Endodermal cell (in vitro differentiated cells): Measurements from ENCODE around the gene PDE4C. TPM values are rescaled to one million over a fixed set of nuclear protein-coding genes. Genes with fewer than 3 reads are reported as not detected.

Experiments
- DNase-seq: peaks from one replicate; pipeline ENCODE4 v3.0.0-alpha.2; 2017
- H3K27ac ChIP-seq: 2 replicates; pipeline ENCODE4 v1.5.1; 2013; ENCODE audit warnings: mild to moderate bottlenecking, low read depth, low read length, moderate library complexity
- H3K27me3 ChIP-seq: 2 replicates; pipeline ENCODE4 v1.6.1; 2013; ENCODE audit warnings: mild to moderate bottlenecking, low read length, moderate library complexity; ENCODE audit not compliant: insufficient read depth, control insufficient read depth, poor library complexity, severe bottlenecking
- H3K36me3 ChIP-seq: 2 replicates; pipeline ENCODE4 v1.7.0; 2013; ENCODE audit warnings: mild to moderate bottlenecking, low read length, moderate library complexity; ENCODE audit not compliant: control insufficient read depth, insufficient read depth
- H3K4me1 ChIP-seq: one replicate; pipeline ENCODE4 v1.7.0; 2013; ENCODE audit warnings: low read length; ENCODE audit not compliant: control insufficient read depth, insufficient read depth
- H3K4me3 ChIP-seq: 2 replicates; pipeline ENCODE4 v1.5.1; 2013; ENCODE audit warnings: mild to moderate bottlenecking, low read length, moderate library complexity
- H3K9ac ChIP-seq: 2 replicates; pipeline ENCODE4 v1.6.1; 2013; ENCODE audit warnings: mild to moderate bottlenecking, low read length, moderate library complexity; ENCODE audit not compliant: poor library complexity, severe bottlenecking; ENCODE audit errors: extremely low read depth
- H3K9me3 ChIP-seq: 2 replicates; pipeline ENCODE4 v1.6.1; 2013; ENCODE audit warnings: mild to moderate bottlenecking, low read length, moderate library complexity; ENCODE audit not compliant: control insufficient read depth
- H3K27ac Mint-ChIP-seq: 2 replicates; pipeline ENCODE4 v1.8.0; 2020; ENCODE audit warnings: mixed read lengths
- H3K27me3 Mint-ChIP-seq: 2 replicates; pipeline ENCODE4 v1.8.0; 2021; ENCODE audit warnings: mild to moderate bottlenecking, mixed read lengths; ENCODE audit not compliant: insufficient read depth
- H3K36me3 Mint-ChIP-seq: 2 replicates; pipeline ENCODE4 v1.8.0; 2020; ENCODE audit warnings: low read depth, mixed read lengths
- H3K4me1 Mint-ChIP-seq: 2 replicates; pipeline ENCODE4 v1.8.0; 2020; ENCODE audit warnings: mixed read lengths
- H3K4me3 Mint-ChIP-seq: 2 replicates; pipeline ENCODE4 v1.8.0; 2020; ENCODE audit warnings: mild to moderate bottlenecking, moderate library complexity, mixed read lengths
- H3K9me3 Mint-ChIP-seq: 2 replicates; pipeline ENCODE4 v1.8.0; 2020; ENCODE audit warnings: mild to moderate bottlenecking, mixed read lengths
- CTCF ChIP-seq: fragments of 200-600 bp; sonication (generic); conservative IDR thresholded peaks from 2 replicates; pipeline ENCODE4 v1.5.0; 2021; ENCODE audit warnings: antibody characterized with exemption, mild to moderate bottlenecking
- WGBS, 2 experiments: methylation state at CpG; one replicate each; pipeline versions ENCODE4 v1.1.5 to v1.1.7; 2013; ENCODE audit warnings: missing lambda C conversion rate in 2 of 2, mixed read lengths in 1 of 2; ENCODE audit not compliant: insufficient coverage in 1 of 2, insufficient read length in 1 of 2; 5-methylcytosine and 5-hydroxymethylcytosine counted together
- total RNA-seq, 2 donors: library from RNA; stranded (reverse); fragmentation: NEBNext Ultra II Directional in 1 of 2; extraction: Animal tissue kit (Norgen Biotek cat#: 25700) in 1 of 2; gene quantifications; 2 replicates in 1 of 2; 3 replicates in 1 of 2; pipeline ENCODE4 v1.2.1, GENCODE V29; 2021

Gene PDE4C
- total RNA-seq, 2 donors from 2014 or later, result 1.1 to 2.4 TPM

GRCh38 chr19:18230941-18231734, 4.9 kb upstream of the PDE4C start:
- Mint-ChIP-seq H3K27ac (no peak overlapping the region), H3K4me1 (peaks cover 6% of the 10 kb centered on the region), H3K36me3 (no peaks in the 10 kb centered on the region), H3K27me3 (peaks cover 48% of the 10 kb centered on the region), H3K4me3 (no peak overlapping the region), H3K9me3 (no peaks in the 10 kb centered on the region)
- 70 to 78% methylated on average over 6 to 18 of the region's 18 CpGs for WGBS, 2 experiments
- Histone ChIP-seq H3K27ac (no peak overlapping the region), H3K36me3 (no peaks in the 10 kb centered on the region), H3K9ac (no peak overlapping the region), H3K4me3 (no peak overlapping the region), H3K27me3 (peaks cover 40% of the 10 kb centered on the region), H3K4me1 (no peaks in the 10 kb centered on the region), H3K9me3 (no peaks in the 10 kb centered on the region)
- peak; percentile 66 for DNase-seq
- TF ChIP-seq CTCF, result no peak

DNA sequence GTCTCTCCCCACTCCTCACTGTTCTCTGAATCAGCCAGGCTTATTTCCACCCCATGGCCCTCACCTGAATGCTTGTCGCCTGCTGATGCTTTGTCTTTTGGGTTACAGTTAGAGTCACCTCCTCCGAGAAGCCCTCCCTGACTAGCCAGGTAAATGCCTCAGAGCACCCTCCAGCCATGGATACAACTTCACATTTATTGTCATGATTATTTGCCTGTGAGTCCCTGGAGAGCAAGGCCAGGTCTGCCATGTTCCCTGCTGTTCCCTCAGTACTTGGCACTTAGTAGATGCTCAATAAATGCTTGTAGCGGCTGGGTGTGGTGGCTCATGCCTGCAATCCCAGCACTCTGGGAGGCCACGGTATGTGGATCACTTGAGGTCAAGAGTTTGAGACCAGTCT, 3.7 kb upstream of the PDE4C start:
- Histone ChIP-seq H3K4me1 (no peaks in the 10 kb centered on the region), H3K9me3 (no peaks in the 10 kb centered on the region), H3K9ac (no peak overlapping the region), H3K36me3 (no peaks in the 10 kb centered on the region), H3K27me3 (peaks cover 47% of the 10 kb centered on the region), H3K27ac (no peak overlapping the region), H3K4me3 (no peak overlapping the region)
- Mint-ChIP-seq H3K27ac (no peak overlapping the region), H3K9me3 (no peaks in the 10 kb centered on the region), H3K27me3 (peaks cover 48% of the 10 kb centered on the region), H3K4me3 (no peak overlapping the region), H3K36me3 (no peaks in the 10 kb centered on the region), H3K4me1 (peaks cover 8% of the 10 kb centered on the region)
- DNase-seq, result no peak
- 82 to 94% methylated on average over 3 to 4 of the region's 4 CpGs for WGBS, 2 experiments
- TF ChIP-seq CTCF, result no peak

- DNase-seq, result no peak
- 78 to 83% methylated on average over 4 to 5 of the region's 5 CpGs for WGBS, 2 experiments
Measured at GRCh38 chr19:18229474-18229873, 3.2 kb upstream of the PDE4C start.

More at GRCh38 chr19:18229474-18229873, 3.2 kb upstream of the PDE4C start:
- H3K27me3 ChIP-seq, result peaks cover 46% of the 10 kb centered on the region
- Mint-ChIP-seq H3K9me3 (no peaks in the 10 kb centered on the region), H3K4me1 (peaks cover 12% of the 10 kb centered on the region), H3K36me3 (no peaks in the 10 kb centered on the region), H3K27me3 (peaks cover 48% of the 10 kb centered on the region), H3K4me3 (no peak overlapping the region), H3K27ac (no peak overlapping the region)
- peak; percentile 74 for TF ChIP-seq CTCF
- no peaks in the 10 kb centered on the region for H3K36me3 ChIP-seq
- H3K4me1 ChIP-seq, result no peaks in the 10 kb centered on the region
- no peak overlapping the region for H3K27ac ChIP-seq
- H3K9me3 ChIP-seq, result no peaks in the 10 kb centered on the region
- H3K4me3 ChIP-seq, result no peak overlapping the region
- no peak overlapping the region for H3K9ac ChIP-seq
